A673 (cell line): ENCODE data around the gene CARS1. TPM values are rescaled to one million over a fixed set of nuclear protein-coding genes. Genes with fewer than 3 reads are reported as not detected.

ENCODE experiments used
- BruUV-seq: library from RNA; stranded (reverse); fragments of 400-500 nt; replicated peaks from 2 replicates; lab custom pipeline; 2021; lab: Mats Ljungman, UMichigan
- CTCF ChIA-PET: fragments of 300-600 bp; sonication (Branson Sonifier 250); formaldehyde crosslinking; loops from one replicate; lab custom pipeline; 2022; ENCODE audit warnings: antibody characterized with exemption; lab: Charles Lee
- POLR2A ChIA-PET: fragments of 300-600 bp; sonication (Branson Sonifier 250); formaldehyde crosslinking; loops from one replicate; lab custom pipeline; 2022; ENCODE audit warnings: antibody characterized with exemption; ENCODE audit not compliant: low non-redundant PET; lab: Charles Lee
- DNase-seq: peaks from one replicate; pipeline ENCODE4 v3.0.0-alpha.2; 2015; ENCODE audit warnings: low spot score
- H3K27ac ChIP-seq: fragments of 200-600 bp; sonication (generic); 2 replicates; pipeline ENCODE4 v1.5.1; 2016; ENCODE audit warnings: mixed run types, low read depth, mild to moderate bottlenecking, mixed read lengths, antibody characterized with exemption, low read length; ENCODE audit not compliant: poor library complexity, severe bottlenecking
- H3K27me3 ChIP-seq: fragments of 200-600 bp; sonication (generic); replicated peaks from 2 replicates; pipeline ENCODE4 v1.6.1; 2017; ENCODE audit warnings: mixed run types, low read depth, mild to moderate bottlenecking, mixed read lengths, antibody characterized with exemption, low read length; ENCODE audit not compliant: insufficient read depth, poor library complexity
- H3K36me3 ChIP-seq: fragments of 200-600 bp; sonication (generic); 2 replicates; pipeline ENCODE4 v1.6.1; 2016; ENCODE audit warnings: mixed run types, mild to moderate bottlenecking, mixed read lengths, antibody characterized with exemption, low read length; ENCODE audit not compliant: insufficient read depth, poor library complexity, severe bottlenecking
- H3K4me1 ChIP-seq: fragments of 200-600 bp; sonication (generic); 2 replicates; pipeline ENCODE4 v1.6.1; 2017; ENCODE audit warnings: mixed run types, mild to moderate bottlenecking, mixed read lengths, antibody characterized with exemption, low read length; ENCODE audit not compliant: insufficient read depth, poor library complexity, severe bottlenecking
- H3K4me3 ChIP-seq: fragments of 200-600 bp; sonication (generic); 2 replicates; pipeline ENCODE4 v1.5.1; 2016; ENCODE audit warnings: low read depth, mixed run types, mild to moderate bottlenecking, mixed read lengths, low read length; ENCODE audit not compliant: poor library complexity, severe bottlenecking
- H3K9me3 ChIP-seq: fragments of 200-600 bp; sonication (generic); 2 replicates; pipeline ENCODE4 v1.6.1; 2016; ENCODE audit warnings: mixed run types, low read depth, mild to moderate bottlenecking, mixed read lengths, antibody characterized with exemption, low read length; ENCODE audit not compliant: poor library complexity, severe bottlenecking
- EZH2 ChIP-seq: fragments of 200-600 bp; sonication (generic); IDR thresholded peaks from 2 replicates; pipeline ENCODE4 v1.6.1; 2017; ENCODE audit warnings: borderline replicate concordance, low read depth, mild to moderate bottlenecking, mixed read lengths, antibody characterized with exemption, low read length; ENCODE audit not compliant: poor library complexity, severe bottlenecking
- intact Hi-C: fragments of 100-400 bp; cut with micrococcal nuclease; formaldehyde crosslinking; loops from one replicate; pipeline ENCODE4 v1.10.0; 2022; ENCODE audit not compliant: unreplicated experiment
- total RNA-seq: library from RNA; stranded (reverse); gene quantifications from 2 replicates; pipeline ENCODE4 v1.2.3, GENCODE V29; 2021
- TF ChIP-seq, protein P1 (sequence below): fragments of 300-800, 200-600 bp; sonication (generic); conservative IDR thresholded peaks from 2 replicates; pipeline ENCODE4 v1.5.1; 2017; ENCODE audit warnings: low read depth, mild to moderate bottlenecking, antibody characterized with exemption, low read length, moderate library complexity, mixed read lengths

The CARS1 gene
- total RNA-seq, 1 experiment from 2014 or later = 76.4 TPM

DNA sequence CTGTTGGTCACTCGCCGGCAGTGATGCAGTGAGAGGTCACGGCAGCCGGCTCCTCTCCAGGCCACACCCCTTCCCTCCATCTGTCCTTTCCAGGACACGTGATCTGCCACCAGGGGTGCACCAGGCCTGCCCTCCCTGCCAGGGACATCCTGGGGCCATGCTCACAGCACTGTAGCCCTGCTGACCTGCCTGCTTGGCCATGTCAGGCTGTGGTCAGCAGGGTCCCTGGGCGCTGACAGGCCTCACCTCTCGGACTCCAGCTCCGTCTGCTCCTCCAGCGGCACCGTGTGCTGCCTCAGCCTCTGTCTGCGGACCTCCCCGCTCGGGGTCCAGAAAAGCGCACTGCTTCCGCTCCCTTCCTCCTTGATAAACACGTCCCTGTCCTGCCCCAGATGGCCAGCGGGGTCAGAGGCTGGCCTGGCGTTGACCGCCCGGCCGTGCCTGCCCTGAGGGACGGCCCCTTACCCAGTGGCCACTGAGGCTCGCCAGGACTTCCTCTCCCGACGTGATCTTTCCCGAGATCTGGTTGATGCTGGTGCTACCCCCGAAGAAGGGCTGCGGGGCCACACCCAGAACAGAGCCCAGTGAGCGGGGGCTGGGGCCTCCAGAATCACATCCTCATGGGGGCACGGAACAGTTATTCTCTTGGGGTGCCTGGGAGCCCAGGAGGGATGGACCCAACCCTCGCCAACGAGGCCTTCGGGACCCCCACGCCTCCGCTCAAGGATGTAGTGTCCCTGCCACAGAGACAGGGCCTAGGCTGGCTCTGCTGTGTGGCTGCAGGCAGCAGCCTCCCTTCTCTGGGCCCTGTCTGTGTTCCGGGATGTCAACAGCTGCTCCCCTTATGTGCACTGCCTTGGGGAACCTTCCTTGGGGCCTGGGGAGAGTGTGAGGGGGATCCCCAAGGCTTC lies 36.3 kb upstream of the CARS1 start:
- BruUV-seq = no TSS peak
- CTCF ChIA-PET = no interaction called here
- no peak for TF ChIP-seq EZH2
- TF ChIP-seq, protein P1, sequence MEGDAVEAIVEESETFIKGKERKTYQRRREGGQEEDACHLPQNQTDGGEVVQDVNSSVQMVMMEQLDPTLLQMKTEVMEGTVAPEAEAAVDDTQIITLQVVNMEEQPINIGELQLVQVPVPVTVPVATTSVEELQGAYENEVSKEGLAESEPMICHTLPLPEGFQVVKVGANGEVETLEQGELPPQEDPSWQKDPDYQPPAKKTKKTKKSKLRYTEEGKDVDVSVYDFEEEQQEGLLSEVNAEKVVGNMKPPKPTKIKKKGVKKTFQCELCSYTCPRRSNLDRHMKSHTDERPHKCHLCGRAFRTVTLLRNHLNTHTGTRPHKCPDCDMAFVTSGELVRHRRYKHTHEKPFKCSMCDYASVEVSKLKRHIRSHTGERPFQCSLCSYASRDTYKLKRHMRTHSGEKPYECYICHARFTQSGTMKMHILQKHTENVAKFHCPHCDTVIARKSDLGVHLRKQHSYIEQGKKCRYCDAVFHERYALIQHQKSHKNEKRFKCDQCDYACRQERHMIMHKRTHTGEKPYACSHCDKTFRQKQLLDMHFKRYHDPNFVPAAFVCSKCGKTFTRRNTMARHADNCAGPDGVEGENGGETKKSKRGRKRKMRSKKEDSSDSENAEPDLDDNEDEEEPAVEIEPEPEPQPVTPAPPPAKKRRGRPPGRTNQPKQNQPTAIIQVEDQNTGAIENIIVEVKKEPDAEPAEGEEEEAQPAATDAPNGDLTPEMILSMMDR = no peak
- intact Hi-C loops = no loop called here
- Histone ChIP-seq H3K36me3 (no peaks in the 10 kb centered on the region), H3K27me3 (no peaks in the 10 kb centered on the region), H3K9me3 (no peaks in the 10 kb centered on the region), H3K4me1 (no peaks in the 10 kb centered on the region), H3K4me3 (no peak overlapping the region), H3K27ac (no peak overlapping the region)
- POLR2A ChIA-PET = no interaction called here
- no peak for DNase-seq

GRCh38 chr11:3092603-3093141 lies 35.4 kb upstream of the CARS1 start:
- Histone ChIP-seq H3K27me3 (no peaks in the 10 kb centered on the region), H3K4me3 (no peak overlapping the region), H3K4me1 (no peaks in the 10 kb centered on the region), H3K9me3 (no peaks in the 10 kb centered on the region), H3K36me3 (no peaks in the 10 kb centered on the region), H3K27ac (no peak overlapping the region)
- intact Hi-C loops = loop anchor here (1.0 kb wide), 1 partner anchor 55 kb away; no protein-coding TSS in a partner anchor
- ChIA-PET POLR2A (no interaction called here), CTCF (interaction anchor here (1.6 to 2.6 kb wide), 2 partner anchors 43 to 55 kb away, joined by 7 to 29 read pairs; no protein-coding TSS in a partner anchor)
- no peak for TF ChIP-seq EZH2
- TF ChIP-seq, protein P1 = no peak
- no TSS peak for BruUV-seq
- DNase-seq = no peak

DNA sequence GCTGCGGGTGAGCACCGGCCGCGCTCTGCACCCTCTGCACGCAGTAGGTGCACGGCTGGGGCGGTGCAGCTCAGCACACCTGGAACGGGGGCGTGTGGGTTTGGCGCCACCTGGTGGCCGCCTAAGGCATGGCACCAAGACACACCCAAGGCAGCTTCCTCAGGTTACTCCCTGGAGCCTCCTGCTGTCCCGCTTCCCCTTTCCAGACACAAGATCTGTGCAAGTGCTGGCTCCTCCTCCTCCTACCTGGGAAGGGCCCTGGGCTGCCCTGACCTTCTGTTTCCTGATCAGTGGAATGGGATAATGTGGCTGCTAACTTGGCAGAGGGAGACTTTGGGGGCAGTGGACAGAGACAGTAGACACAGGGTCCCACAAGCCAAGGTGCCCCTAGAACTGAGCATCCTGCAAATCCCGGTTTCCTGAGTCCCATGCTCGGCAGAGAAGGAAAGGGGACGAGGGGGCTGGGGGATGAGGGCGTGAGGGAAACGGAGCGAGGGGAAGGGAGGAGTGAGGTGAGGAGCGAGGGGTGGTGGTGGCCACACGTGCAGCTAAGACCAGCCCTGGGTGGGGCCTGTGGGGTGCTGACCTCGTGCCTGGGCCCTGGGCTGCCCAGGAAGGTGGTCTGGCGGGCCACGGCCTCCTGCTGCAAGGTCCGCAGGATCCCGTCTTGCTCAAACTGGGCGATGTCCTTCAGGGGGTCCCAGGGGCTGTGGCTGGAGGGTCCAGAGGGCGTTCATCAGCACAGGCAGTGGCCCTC lies 34.8 kb upstream of the CARS1 start:
- ChIA-PET CTCF (interaction anchor here (0.5 to 2.6 kb wide), 9 partner anchors 11 to 311 kb away, joined by 3 to 29 read pairs (median 4); no protein-coding TSS in a partner anchor), POLR2A (no interaction called here)
- DNase-seq = peak; percentile 71
- no peaks in the 10 kb centered on the region for H3K36me3 ChIP-seq
- H3K27ac ChIP-seq = no peak overlapping the region
- no peaks in the 10 kb centered on the region for H3K4me1 ChIP-seq
- H3K9me3 ChIP-seq = no peaks in the 10 kb centered on the region
- TF ChIP-seq, protein P1 = peak; percentile 95
- no peak for TF ChIP-seq EZH2
- intact Hi-C loops = loop anchor here (1.0 kb wide), 1 partner anchor 55 kb away; no protein-coding TSS in a partner anchor
- BruUV-seq = no TSS peak
- H3K4me3 ChIP-seq = no peak overlapping the region
- H3K27me3 ChIP-seq = no peaks in the 10 kb centered on the region
